HCT116 (cell line): ENCODE measurements around the gene ADM5.

ENCODE experiments used
- CTCF ChIP-seq, 3 experiments: fragments of 200-600 bp in 1 of 3; sonication (generic) in 1 of 3; IDR thresholded peaks in 2 of 3; conservative IDR thresholded peaks in 1 of 3; 2 replicates each; pipeline ENCODE4 v1.5.1; 2012 to 2017; ENCODE audit warnings: low read depth in 2 of 3, low read length in 2 of 3, antibody characterized with exemption in 1 of 3, borderline replicate concordance in 1 of 3, control low read depth in 1 of 3, mild to moderate bottlenecking in 1 of 3, mixed read lengths in 1 of 3, mixed run types in 1 of 3, moderate library complexity in 1 of 3; ENCODE audit not compliant: insufficient read depth in 1 of 3
- EZH2 ChIP-seq: fragments of 200-600 bp; sonication (generic); IDR thresholded peaks from 2 replicates; pipeline ENCODE4 v1.6.1; 2017; ENCODE audit warnings: antibody characterized with exemption, mixed run types
- POLR2A ChIP-seq: IDR thresholded peaks from 2 replicates; pipeline ENCODE4 v1.7.0; 2011; ENCODE audit warnings: borderline replicate concordance; ENCODE audit not compliant: insufficient read depth, insufficient read length; ENCODE audit errors: extremely low read depth

GRCh38 chr19:49679771-49680413, 9.5 kb upstream of the ADM5 start:
- TF ChIP-seq CTCF (IDR thresholded peaks at IDR 0.05 in 2 of 3, conservative IDR thresholded peaks at IDR 0.05 in 1 of 3; ENCODE audit: borderline replicate concordance in 1 of 3, insufficient read depth in 1 of 3, low read depth in 2 of 3, low read length in 2 of 3) (no peak), POLR2A (no peak), EZH2 (no peak)
